ENCODE data around the gene B9D1.

- TF ChIP-seq EZH2phosphoT487 (IDR thresholded peaks at IDR 0.05; ENCODE audit: low read depth, severe bottlenecking, unreplicated experiment) (no peak), CTCF (IDR thresholded peaks at IDR 0.05; ENCODE audit: poor library complexity) (no peak), EZH2 (IDR thresholded peaks at IDR 0.05; ENCODE audit: borderline replicate concordance) (no peak)
Measured at GRCh38 chr17:19361944-19362276, 613 bp downstream of the B9D1 start.
